WTC11 (cell line): ENCODE results near the gene CPEB3.

Experiments
- AFF4 ChIP-seq: sonication (generic); formaldehyde crosslinking; IDR thresholded peaks from 2 replicates; pipeline ENCODE4 v1.8.1; 2023; ENCODE audit warnings: mild to moderate bottlenecking, missing genetic modification reagents, borderline replicate concordance
- CREB1 ChIP-seq: sonication (generic); formaldehyde crosslinking; IDR thresholded peaks from 2 replicates; pipeline ENCODE4 v1.8.0; 2023; ENCODE audit warnings: mild to moderate bottlenecking, missing genetic modification reagents
- CTCF ChIP-seq: fragments of 200-600 bp; IDR thresholded peaks from 2 replicates; pipeline ENCODE4 v1.8.0; 2022; ENCODE audit warnings: antibody characterized with exemption
- FOXP4 ChIP-seq: sonication (generic); formaldehyde crosslinking; IDR thresholded peaks from 2 replicates; pipeline ENCODE4 v1.8.0; 2022; ENCODE audit warnings: mild to moderate bottlenecking, missing genetic modification reagents
- HMGXB4 ChIP-seq: sonication (generic); formaldehyde crosslinking; IDR thresholded peaks from 2 replicates; pipeline ENCODE4 v1.8.1; 2023; ENCODE audit warnings: mild to moderate bottlenecking, moderate library complexity, missing genetic modification reagents
- NR1H2 ChIP-seq: sonication (generic); formaldehyde crosslinking; IDR thresholded peaks from 2 replicates; pipeline ENCODE4 v1.9.0; 2021; ENCODE audit warnings: mild to moderate bottlenecking, moderate library complexity, missing genetic modification reagents
- NR2C2 ChIP-seq: sonication (generic); formaldehyde crosslinking; IDR thresholded peaks from 2 replicates; pipeline ENCODE4 v1.8.0; 2022; ENCODE audit warnings: mild to moderate bottlenecking, missing genetic modification reagents
- ZNF138 ChIP-seq: sonication (generic); formaldehyde crosslinking; conservative IDR thresholded peaks from 2 replicates; pipeline ENCODE4 v1.8.1; 2022; ENCODE audit warnings: mild to moderate bottlenecking, moderate library complexity, missing genetic modification reagents

- TF ChIP-seq FOXP4 (CRISPR knock-in tag): no peak
- TF ChIP-seq CTCF: no peak
- TF ChIP-seq NR1H2 (CRISPR knock-in tag): no peak
- no peak for TF ChIP-seq AFF4
- no peak for TF ChIP-seq CREB1
- no peak for TF ChIP-seq NR2C2
- TF ChIP-seq ZNF138 (CRISPR knock-in tag): no peak
- no peak for TF ChIP-seq HMGXB4
These were observed 187.3 kb downstream of the CPEB3 start for GRCh38 chr10:92103376-92104090.
